Duodenal mucosa (tissue), 2 donors: ENCODE results near the gene CFAP46.

Experiments used
- H3K27ac ChIP-seq: one replicate; pipeline ENCODE4 v1.7.0; 2013; ENCODE audit warnings: low read depth, low read length
- H3K27me3 ChIP-seq, 2 donors: one replicate each; pipeline ENCODE4 v1.7.0; 2013; ENCODE audit warnings: low read length in 2 of 2, control low read depth in 1 of 2; ENCODE audit not compliant: insufficient read depth in 2 of 2, control insufficient read depth in 1 of 2
- H3K36me3 ChIP-seq, 2 donors: one replicate each; pipeline ENCODE4 v1.7.0; 2013; ENCODE audit warnings: low read length in 2 of 2, control low read depth in 1 of 2; ENCODE audit not compliant: insufficient read depth in 2 of 2, control insufficient read depth in 1 of 2
- H3K4me1 ChIP-seq, 2 donors: one replicate each; pipeline ENCODE4 v1.7.0; 2013; ENCODE audit warnings: low read length in 2 of 2, control low read depth in 1 of 2; ENCODE audit not compliant: insufficient read depth in 2 of 2, control insufficient read depth in 1 of 2
- H3K4me3 ChIP-seq, 2 donors: one replicate each; pipeline ENCODE4 v1.7.0; 2013; ENCODE audit warnings: low read length in 2 of 2, low read depth in 1 of 2
- H3K9ac ChIP-seq, 2 donors: one replicate each; pipeline ENCODE4 v1.7.0; 2013; ENCODE audit warnings: low read length in 2 of 2, low read depth in 1 of 2
- H3K9me3 ChIP-seq, 2 donors: one replicate each; pipeline ENCODE4 v1.7.0; 2013; ENCODE audit warnings: low read length in 2 of 2, control low read depth in 1 of 2; ENCODE audit not compliant: control insufficient read depth in 1 of 2

CFAP46 gene

DNA sequence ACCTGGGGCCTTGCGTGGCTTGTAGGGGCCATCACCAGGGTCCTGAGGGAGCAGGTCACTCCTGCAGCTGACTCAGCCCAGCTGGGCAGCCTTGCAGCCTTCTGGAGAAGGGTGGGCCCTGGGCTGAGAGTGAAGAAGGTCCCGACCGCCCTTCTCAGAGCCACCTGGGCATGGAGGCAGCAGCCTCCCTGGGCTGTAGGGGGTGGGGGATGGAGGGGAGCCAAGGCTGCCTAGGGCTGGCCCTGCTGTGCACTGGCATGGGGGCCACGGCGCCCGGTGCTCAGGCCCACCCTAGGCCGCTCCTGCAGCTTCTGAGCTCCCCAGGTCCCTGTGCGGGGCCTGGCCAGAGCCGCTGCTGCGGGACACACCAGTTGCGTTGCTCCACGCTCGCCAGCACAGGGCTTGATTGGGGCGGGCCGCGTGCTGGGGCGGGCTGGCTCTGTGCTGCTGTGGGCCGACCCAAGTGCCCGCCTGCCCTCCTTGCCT, 92.8 kb downstream of the CFAP46 start:
- H3K36me3 ChIP-seq, result no peaks in the 10 kb centered on the region
- H3K4me3 ChIP-seq, result no peak overlapping the region
- no peak overlapping the region for H3K9ac ChIP-seq
- peaks cover 0 to 6% of the 10 kb centered on the region in 2 donors for H3K4me1 ChIP-seq
- H3K27ac ChIP-seq, result no peak overlapping the region
- peaks cover 0 to 9% of the 10 kb centered on the region in 2 donors for H3K27me3 ChIP-seq
- H3K9me3 ChIP-seq, result no peaks in the 10 kb centered on the region

DNA sequence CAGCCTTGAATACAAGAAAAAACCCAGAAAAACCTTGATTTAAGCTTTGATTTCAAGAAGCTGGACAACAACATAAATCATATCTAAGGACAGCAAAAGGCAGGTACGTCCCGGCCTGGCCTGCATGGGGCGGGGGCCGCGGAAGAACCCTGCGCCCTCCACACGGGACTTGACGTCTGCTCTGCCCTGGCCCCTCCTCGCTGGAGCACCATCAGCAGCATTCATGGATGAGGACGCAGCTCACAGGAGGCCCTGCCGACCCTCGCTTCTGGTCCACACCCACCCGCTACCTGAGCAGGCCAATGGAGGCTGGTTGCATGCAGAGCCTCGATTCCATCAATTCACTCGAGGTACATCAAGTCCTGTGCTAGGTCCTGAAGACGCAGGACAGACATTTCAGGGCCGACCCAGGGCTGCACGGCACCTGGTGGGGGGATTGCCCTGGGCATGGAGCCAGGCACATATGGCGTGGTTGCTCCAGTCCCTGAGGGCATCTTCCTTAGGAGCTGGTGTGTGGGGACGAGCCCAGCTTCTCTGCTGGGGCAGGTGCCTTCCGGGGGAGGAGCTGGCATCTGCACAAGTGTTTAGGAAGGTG, 93.3 kb downstream of the CFAP46 start:
- H3K27me3 ChIP-seq, result peaks cover 0 to 9% of the 10 kb centered on the region in 2 donors

DNA sequence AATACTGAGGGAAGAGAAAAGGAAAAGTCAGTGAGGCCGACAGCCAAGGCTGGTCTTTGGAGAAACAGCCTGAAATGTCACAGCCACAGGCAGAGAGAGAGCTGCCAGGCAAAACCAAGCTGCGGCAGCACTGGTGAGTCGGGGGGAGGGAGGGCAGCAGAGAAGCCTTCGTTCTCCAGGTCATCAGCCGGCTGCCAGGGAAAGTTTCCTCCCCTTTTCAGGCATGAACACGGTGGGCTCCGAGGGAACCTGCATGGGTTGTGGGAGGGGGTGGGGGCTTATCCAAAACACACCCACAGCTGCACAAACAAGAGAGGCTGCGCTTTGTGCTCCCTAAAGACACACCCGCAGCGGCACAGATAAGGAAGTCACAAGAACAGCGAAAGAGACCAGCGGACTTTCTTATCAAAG, 94.1 kb downstream of the CFAP46 start:
- H3K27me3 ChIP-seq, result peaks cover 0 to 9% of the 10 kb centered on the region in 2 donors
- peak overlapping the region; percentile 48 to 58 for H3K4me3 ChIP-seq
- H3K4me1 ChIP-seq, result peaks cover 0 to 6% of the 10 kb centered on the region in 2 donors
- no peaks in the 10 kb centered on the region for H3K9me3 ChIP-seq
- H3K9ac ChIP-seq, result peak overlapping the region in 1 of 2 donors; percentile 4
- H3K27ac ChIP-seq, result no peak overlapping the region
- H3K36me3 ChIP-seq, result no peaks in the 10 kb centered on the region

More for the DNA sequence above, 93.3 kb downstream of the CFAP46 start:
- Histone ChIP-seq H3K4me1 (peaks cover 0 to 6% of the 10 kb centered on the region in 2 donors), H3K9me3 (no peaks in the 10 kb centered on the region), H3K27ac (no peak overlapping the region), H3K9ac (no peak overlapping the region), H3K36me3 (no peaks in the 10 kb centered on the region), H3K4me3 (peak overlapping the region; percentile 34 to 48)

DNA sequence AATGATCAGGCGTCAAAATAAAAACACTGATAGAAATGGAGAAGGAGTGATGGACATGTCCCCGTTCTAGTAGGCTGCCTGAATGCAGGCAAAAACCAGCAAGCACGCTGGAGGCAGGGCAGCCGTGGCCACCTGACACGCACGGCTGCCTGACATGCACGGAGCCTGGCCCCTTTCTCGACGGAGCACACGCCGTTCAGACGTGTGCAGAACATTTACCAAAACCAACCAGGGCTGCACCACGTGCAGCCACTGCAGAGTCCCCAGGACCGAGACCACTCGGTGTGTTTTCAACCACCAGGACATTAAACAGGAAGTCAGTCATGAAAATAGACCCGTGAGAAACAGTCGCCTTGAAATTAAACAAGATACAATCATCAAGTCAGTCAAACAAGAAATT, 94.5 kb downstream of the CFAP46 start:
- Histone ChIP-seq H3K4me3 (peak overlapping the region; percentile 32 to 58), H3K27me3 (peaks cover 0 to 9% of the 10 kb centered on the region in 2 donors), H3K9me3 (peaks cover 1 to 3% of the 10 kb centered on the region in 2 donors), H3K4me1 (peaks cover 0 to 6% of the 10 kb centered on the region in 2 donors), H3K9ac (peak overlapping the region in 1 of 2 donors; percentile 4), H3K27ac (no peak overlapping the region), H3K36me3 (no peaks in the 10 kb centered on the region)

DNA sequence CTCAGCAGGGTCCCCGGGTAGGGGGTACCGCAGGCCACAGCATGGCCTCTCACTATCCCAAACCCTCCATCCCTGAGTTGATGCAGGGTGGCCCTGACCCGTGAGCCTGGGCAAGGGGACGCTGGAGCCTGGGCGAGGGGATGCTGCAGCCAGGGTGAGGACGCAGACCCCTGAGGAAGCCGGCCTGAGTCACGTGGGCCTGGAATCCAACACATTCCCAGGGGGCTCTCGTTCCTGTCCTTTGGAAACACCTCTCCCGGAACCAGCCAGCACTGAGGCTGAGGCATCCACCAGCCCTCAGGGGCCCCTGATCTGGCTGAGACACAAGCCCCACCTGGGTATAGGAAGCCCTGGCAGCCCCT, 95.0 kb downstream of the CFAP46 start:
- peaks cover 6 to 7% of the 10 kb centered on the region in 2 donors for H3K9me3 ChIP-seq
- no peak overlapping the region for H3K27ac ChIP-seq
- H3K36me3 ChIP-seq, result no peaks in the 10 kb centered on the region
- H3K4me3 ChIP-seq, result no peak overlapping the region
- H3K4me1 ChIP-seq, result peaks cover 0 to 6% of the 10 kb centered on the region in 2 donors
- H3K9ac ChIP-seq, result no peak overlapping the region
- peaks cover 0 to 9% of the 10 kb centered on the region in 2 donors for H3K27me3 ChIP-seq

DNA sequence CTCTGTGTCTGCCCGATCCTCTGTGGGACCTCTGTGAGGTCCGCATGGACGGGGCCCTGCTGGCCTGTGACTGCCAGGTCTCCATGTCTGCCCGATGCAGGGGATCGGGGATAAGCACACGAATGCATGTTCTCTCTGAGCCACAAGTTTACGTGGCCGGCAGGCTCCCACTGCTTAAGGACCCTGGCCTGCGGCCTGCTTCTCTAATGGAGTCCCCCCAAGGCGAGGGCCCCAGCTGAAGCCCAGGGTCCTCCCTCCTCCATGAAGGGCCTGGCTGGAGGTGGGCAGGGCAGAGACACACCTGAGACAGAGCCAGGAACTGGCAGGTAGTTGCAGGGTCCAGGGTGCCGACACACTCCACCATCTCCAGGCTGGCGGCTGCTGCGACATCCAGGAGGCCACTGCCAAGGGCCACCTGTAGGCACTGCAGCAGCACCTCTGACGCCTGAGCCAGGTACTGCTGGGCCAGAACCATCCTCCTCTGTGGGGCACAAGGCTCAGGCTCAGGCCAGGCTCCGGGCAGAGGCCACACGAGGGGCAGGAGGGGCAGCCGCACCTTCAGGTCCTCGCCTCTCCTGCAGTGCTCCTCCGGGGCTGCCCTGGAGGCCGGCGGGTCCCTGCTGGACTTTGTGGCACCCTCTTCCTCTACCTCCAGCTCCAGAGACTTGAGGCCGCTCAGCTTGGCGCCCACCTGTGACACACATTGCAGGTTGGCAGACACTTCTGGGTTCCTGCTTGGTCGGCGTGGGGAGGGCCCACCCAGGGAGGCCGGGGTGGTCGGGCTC, 95.5 kb downstream of the CFAP46 start:
- Histone ChIP-seq H3K4me1 (peaks cover 0 to 6% of the 10 kb centered on the region in 2 donors), H3K9me3 (peaks cover 8 to 13% of the 10 kb centered on the region in 2 donors), H3K4me3 (no peak overlapping the region), H3K9ac (no peak overlapping the region), H3K27ac (no peak overlapping the region), H3K36me3 (no peaks in the 10 kb centered on the region), H3K27me3 (peaks cover 0 to 9% of the 10 kb centered on the region in 2 donors)

DNA sequence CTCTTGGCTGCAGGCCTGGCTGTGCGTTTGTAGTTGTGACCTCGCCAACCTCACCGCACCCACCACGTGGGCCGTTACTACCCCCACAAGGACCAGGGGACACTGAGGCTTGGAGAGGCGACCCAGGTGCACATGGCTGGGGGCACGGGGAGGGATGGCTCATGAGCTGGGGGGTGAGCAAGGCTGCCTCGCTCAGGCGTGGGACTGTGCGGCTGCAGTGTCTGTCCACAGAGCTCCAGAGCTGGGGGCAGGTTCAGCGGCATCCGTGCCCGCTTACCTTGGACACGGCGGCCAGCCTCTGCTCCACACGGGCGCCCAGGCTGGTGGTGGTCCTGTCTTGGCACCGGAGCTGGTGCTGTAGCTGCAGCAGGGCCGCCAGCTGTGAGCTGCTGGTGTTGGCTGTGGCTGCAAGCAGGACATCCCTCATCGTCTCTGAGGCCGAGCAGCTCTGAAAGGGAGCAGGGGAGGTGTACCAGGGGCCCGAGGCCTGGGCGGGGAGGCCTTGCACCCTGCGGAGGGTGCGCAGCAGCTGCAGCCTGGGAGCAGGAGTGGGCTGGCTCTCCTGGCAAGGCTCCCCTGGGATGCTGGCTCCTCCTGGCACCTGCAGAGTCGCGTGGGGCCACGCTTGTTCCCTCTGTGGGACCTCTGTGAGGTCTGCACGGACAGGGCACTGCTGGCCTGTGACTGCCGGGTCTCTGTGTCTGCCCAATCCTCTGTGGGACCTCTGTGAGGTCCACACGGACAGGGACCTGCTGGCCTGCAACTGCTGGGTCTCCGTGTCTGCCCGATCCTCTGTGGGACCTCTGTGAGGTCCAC, 96.4 kb downstream of the CFAP46 start:
- H3K9ac ChIP-seq, result no peak overlapping the region
- peaks cover 8 to 14% of the 10 kb centered on the region in 2 donors for H3K9me3 ChIP-seq
- no peaks in the 10 kb centered on the region for H3K36me3 ChIP-seq
- H3K4me1 ChIP-seq, result peaks cover 0 to 6% of the 10 kb centered on the region in 2 donors
- H3K27me3 ChIP-seq, result peaks cover 0 to 9% of the 10 kb centered on the region in 2 donors
- H3K4me3 ChIP-seq, result no peak overlapping the region
- H3K27ac ChIP-seq, result no peak overlapping the region

DNA sequence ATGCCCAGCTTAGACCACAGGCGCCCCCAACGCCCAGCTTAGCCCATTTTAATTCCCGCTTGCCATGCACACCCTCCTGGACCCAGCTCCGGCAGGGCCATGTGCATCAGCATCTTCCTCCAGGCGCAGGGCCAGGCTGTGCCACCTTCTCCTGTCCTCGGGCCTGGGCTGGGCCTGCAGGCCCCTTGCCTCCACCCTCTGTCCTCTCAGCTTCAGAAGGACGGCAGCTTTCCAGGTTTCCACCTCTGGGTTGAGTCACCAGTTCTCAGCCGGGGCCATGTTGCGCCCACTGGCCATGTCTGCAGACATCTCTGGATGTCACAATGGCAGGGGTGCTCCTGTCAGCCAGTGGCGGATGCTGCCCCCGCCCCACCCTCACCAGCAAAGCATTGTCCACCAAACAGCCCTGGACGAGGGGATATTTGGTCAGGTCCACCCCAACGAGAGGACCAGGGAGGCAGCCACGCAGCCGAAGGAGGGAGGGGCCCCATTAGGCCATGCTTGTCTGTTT, 97.3 kb downstream of the CFAP46 start:
- H3K9me3 ChIP-seq, result peaks cover 8 to 14% of the 10 kb centered on the region in 2 donors
- peaks cover 0 to 6% of the 10 kb centered on the region in 2 donors for H3K4me1 ChIP-seq
- no peaks in the 10 kb centered on the region for H3K36me3 ChIP-seq
- H3K9ac ChIP-seq, result no peak overlapping the region
- H3K27me3 ChIP-seq, result peaks cover 0 to 9% of the 10 kb centered on the region in 2 donors
- H3K27ac ChIP-seq, result no peak overlapping the region
- H3K4me3 ChIP-seq, result no peak overlapping the region

DNA sequence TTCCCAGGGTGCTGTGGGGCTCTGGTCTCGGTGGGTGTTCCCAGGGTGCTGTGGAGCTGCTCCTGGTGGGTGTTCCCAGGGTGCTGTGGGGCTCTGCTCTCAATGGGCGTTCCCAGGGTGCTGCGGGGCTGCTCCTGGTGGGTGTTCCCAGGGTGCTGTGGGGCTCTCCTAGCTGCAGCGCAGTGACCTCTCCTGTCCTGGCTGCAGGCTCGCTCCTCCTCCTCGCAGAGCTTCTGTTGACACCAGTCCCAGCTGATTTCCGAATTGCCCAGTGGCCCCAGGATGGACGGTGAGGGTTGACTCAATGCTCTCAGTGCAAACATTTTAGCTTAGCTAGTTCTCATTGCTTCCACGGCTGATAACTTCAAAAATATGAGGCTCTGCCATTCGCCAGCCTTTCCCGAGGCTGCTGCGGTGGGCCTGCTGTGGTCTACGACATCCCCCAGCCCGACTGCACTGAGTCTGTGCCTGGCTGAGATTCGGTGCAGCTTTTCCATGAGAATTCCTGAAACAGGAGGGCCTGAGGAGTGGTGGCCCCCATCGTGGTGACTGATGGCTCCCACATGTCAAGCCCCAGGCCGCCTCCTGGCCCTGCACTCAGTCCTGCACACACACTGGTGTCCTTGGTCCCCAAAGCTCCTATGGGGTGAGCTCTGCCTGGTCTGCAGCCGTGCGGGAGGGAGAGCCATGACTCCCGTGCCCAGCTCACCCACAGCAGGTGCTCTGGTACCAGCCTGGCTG, 98.1 kb downstream of the CFAP46 start:
- peaks cover 0 to 9% of the 10 kb centered on the region in 2 donors for H3K27me3 ChIP-seq
- peaks cover 0 to 6% of the 10 kb centered on the region in 2 donors for H3K4me1 ChIP-seq
- no peak overlapping the region for H3K9ac ChIP-seq
- no peak overlapping the region for H3K27ac ChIP-seq
- no peak overlapping the region for H3K4me3 ChIP-seq
- H3K9me3 ChIP-seq, result peaks cover 8 to 14% of the 10 kb centered on the region in 2 donors
- no peaks in the 10 kb centered on the region for H3K36me3 ChIP-seq
